Measurements from ENCODE around the gene DLAT. TPM values are rescaled to one million over a fixed set of nuclear protein-coding genes. Genes with fewer than 3 reads are reported as not detected.

DLAT gene
- total RNA-seq, 1 experiment from 2014 or later = 75.9 TPM

DNA sequence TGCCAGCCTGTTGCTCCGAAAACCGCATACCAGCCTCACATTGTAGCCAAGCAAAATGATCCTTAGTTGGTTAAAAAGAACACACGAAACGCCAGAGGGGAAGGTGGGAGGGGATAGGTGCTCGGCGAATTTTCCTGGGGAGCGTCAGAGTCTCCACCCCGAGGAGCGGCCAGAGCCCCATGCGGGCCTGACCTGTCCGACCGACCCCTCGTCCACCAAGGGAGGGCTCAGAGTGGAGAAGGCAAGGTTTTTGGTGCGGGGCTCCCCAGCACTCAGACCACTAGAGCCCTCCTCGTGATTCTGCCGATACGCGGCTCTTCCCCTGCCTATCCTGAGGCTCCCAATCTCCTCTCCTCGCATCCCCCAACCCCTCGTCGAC, 48.5 kb upstream of the DLAT start:
- intact Hi-C loops (cut with micrococcal nuclease; ENCODE audit: unreplicated experiment) (no loop called here), in situ Hi-C loops (cut with HindIII; ENCODE audit: low pct_unique_long_range_greater_than_20kb, low sequenced_read_pairs) (no loop called here)
- Histone ChIP-seq H3K9me3 (ENCODE audit: control insufficient read depth, insufficient read depth, low read depth, low read length) (no peaks in the 10 kb centered on the region), H3K36me3 (ENCODE audit: control insufficient read depth, insufficient read depth, low read length) (no peaks in the 10 kb centered on the region), H3K4me3 (ENCODE audit: low read depth in 2 of 2, low read length in 2 of 2) (peak overlapping the region; percentile 4 to 54; a peak in 2 of 4 replicates), H3K27me3 (ENCODE audit: control insufficient read depth, insufficient read depth, low read length) (no peaks in the 10 kb centered on the region), H3K27ac (ENCODE audit: low read length) (no peak overlapping the region), H3K4me1 (ENCODE audit: control insufficient read depth, insufficient read depth, low read length) (peaks cover 8% of the 10 kb centered on the region; the same call in 1 of the 2 replicates)
- ATAC-seq (peak; percentile 16), DNase-seq (ENCODE audit: low read depth, low spot score) (no peak)
- POLR2A ChIA-PET = interaction anchor here (1.0 kb wide), 1 partner anchor 71 kb away, joined by 3 read pairs; no protein-coding TSS in a partner anchor
- no TSS peak for BruUV-seq (replicated peaks)
- no peak for TF ChIP-seq CTCF (IDR thresholded peaks at IDR 0.05)
- no peak for TF ChIP-seq SIN3A (IDR thresholded peaks at IDR 0.05; ENCODE audit: borderline replicate concordance, insufficient read depth, low read depth, low read length)
- TF ChIP-seq POLR2AphosphoS5 (IDR thresholded peaks at IDR 0.05; ENCODE audit: low read depth, low read length) = no peak
- no peak for TF ChIP-seq TCF7L2 (IDR thresholded peaks at IDR 0.05; ENCODE audit: low read depth, low read length)
- TF ChIP-seq, protein P1, sequence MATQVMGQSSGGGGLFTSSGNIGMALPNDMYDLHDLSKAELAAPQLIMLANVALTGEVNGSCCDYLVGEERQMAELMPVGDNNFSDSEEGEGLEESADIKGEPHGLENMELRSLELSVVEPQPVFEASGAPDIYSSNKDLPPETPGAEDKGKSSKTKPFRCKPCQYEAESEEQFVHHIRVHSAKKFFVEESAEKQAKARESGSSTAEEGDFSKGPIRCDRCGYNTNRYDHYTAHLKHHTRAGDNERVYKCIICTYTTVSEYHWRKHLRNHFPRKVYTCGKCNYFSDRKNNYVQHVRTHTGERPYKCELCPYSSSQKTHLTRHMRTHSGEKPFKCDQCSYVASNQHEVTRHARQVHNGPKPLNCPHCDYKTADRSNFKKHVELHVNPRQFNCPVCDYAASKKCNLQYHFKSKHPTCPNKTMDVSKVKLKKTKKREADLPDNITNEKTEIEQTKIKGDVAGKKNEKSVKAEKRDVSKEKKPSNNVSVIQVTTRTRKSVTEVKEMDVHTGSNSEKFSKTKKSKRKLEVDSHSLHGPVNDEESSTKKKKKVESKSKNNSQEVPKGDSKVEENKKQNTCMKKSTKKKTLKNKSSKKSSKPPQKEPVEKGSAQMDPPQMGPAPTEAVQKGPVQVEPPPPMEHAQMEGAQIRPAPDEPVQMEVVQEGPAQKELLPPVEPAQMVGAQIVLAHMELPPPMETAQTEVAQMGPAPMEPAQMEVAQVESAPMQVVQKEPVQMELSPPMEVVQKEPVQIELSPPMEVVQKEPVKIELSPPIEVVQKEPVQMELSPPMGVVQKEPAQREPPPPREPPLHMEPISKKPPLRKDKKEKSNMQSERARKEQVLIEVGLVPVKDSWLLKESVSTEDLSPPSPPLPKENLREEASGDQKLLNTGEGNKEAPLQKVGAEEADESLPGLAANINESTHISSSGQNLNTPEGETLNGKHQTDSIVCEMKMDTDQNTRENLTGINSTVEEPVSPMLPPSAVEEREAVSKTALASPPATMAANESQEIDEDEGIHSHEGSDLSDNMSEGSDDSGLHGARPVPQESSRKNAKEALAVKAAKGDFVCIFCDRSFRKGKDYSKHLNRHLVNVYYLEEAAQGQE (IDR thresholded peaks at IDR 0.05; ENCODE audit: insufficient read depth in 1 of 2, low read depth in 2 of 2, low read length in 1 of 2) = no peak
- CTCF ChIA-PET = interaction anchor here (0.6 kb wide), 1 partner anchor 40 kb away, joined by 3 read pairs; no protein-coding TSS in a partner anchor

DNA sequence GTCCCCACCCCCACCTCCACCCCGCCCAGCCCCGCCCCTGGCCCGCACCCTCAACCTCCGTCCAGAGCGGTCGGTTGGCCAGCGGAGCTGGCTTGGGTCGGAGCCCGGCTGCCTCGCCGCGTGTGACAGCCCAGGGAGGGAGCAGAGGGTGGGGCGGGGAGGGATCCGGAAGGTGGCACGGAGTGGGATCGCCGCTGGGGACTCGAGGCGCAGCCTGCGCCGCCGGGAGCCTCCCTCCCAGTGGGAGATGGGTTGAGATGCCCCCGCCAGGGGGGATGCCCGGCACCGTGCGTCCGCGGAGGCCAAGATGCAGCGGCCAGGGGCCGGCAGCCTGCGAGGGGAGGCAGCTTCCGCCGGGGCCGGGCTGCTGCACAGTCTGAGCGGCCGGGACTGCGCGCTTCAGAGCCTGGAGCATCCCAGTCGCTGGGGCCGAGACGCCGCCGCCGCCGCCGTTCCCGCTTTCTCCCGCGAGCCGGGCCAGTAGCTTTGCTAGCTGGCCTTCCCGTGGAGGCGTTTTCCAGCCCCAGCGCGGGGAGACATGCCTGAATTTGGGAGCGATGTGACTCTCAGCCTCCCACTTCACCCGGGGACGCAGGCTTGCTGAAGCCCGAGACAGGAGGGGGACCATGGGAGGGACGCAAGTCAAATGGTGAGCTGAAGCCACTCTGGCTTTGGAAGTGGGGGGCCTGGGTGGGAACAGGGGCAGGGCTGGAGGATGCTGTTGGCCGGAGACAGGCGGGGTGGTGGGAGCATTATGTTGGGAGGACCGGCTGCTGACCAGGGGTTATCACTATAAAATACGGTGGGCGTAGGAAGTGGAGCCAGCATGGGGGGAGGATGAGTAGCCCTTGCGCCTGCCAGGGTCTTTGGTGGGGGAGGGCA, 47.8 kb upstream of the DLAT start:
- CTCF ChIA-PET = interaction anchor here (0.6 to 1.8 kb wide), 3 partner anchors 22 to 41 kb away, joined by 3 to 13 read pairs (median 3); no protein-coding TSS in a partner anchor
- DNase-seq (ENCODE audit: low read depth, low spot score) = no peak
- intact Hi-C loops (cut with micrococcal nuclease; ENCODE audit: unreplicated experiment) = no loop called here

More for the DNA sequence above, 47.8 kb upstream of the DLAT start:
- in situ Hi-C loops (cut with HindIII; ENCODE audit: low pct_unique_long_range_greater_than_20kb, low sequenced_read_pairs) = no loop called here
- Histone ChIP-seq H3K4me1 (ENCODE audit: control insufficient read depth, insufficient read depth, low read length) (peaks cover 8% of the 10 kb centered on the region; the same call in 1 of the 2 replicates), H3K27ac (ENCODE audit: low read length) (no peak overlapping the region), H3K9me3 (ENCODE audit: control insufficient read depth, insufficient read depth, low read depth, low read length) (no peaks in the 10 kb centered on the region), H3K27me3 (ENCODE audit: control insufficient read depth, insufficient read depth, low read length) (no peaks in the 10 kb centered on the region), H3K36me3 (ENCODE audit: control insufficient read depth, insufficient read depth, low read length) (no peaks in the 10 kb centered on the region), H3K4me3 (ENCODE audit: low read depth in 2 of 2, low read length in 2 of 2) (peak overlapping the region; percentile 46 to 54)
- peak; percentile 82 for ATAC-seq
- BruUV-seq (replicated peaks) = no TSS peak
- POLR2A ChIA-PET = interaction anchor here (1.4 kb wide), 1 partner anchor 35 kb away, joined by 4 read pairs; no protein-coding TSS in a partner anchor
- no peak for TF ChIP-seq TCF7L2 (IDR thresholded peaks at IDR 0.05; ENCODE audit: low read depth, low read length)
- TF ChIP-seq, protein P1 (IDR thresholded peaks at IDR 0.05; ENCODE audit: insufficient read depth in 1 of 2, low read depth in 2 of 2, low read length in 1 of 2) = no peak
- no peak for TF ChIP-seq CTCF (IDR thresholded peaks at IDR 0.05)
- TF ChIP-seq SIN3A (IDR thresholded peaks at IDR 0.05; ENCODE audit: borderline replicate concordance, insufficient read depth, low read depth, low read length) = no peak
- no peak for TF ChIP-seq POLR2AphosphoS5 (IDR thresholded peaks at IDR 0.05; ENCODE audit: low read depth, low read length)
